Measurements from ENCODE around the gene PLA2G4C.

DNA sequence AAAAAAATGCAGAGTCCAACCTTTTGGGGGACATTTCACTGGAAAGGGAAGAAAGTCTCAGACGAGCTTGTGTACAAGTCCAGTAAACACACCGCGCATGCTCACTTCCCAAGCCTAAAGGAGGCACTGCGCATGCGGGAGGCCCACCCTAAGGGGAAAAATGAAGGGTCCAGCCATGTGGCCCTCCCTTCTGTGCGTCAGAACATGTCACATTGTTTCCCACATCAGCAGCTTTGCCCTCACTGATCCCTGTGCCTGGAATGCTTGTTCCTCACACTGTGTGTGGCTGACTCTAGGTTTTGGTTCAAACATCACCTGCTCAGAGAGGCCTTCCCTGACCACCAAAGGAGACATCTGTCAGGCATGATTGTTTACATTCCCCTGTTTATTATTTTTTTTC is 111.8 kb downstream of the PLA2G4C start:
- TF ChIP-seq GABPA (IDR thresholded peaks at IDR 0.05; ENCODE audit: borderline replicate concordance, insufficient read depth, low read length) (no peak), CHD2 (IDR thresholded peaks at IDR 0.05; ENCODE audit: low read length) (no peak), POLR2A (IDR thresholded peaks at IDR 0.05; ENCODE audit: control extremely low read depth in 1 of 2, low read depth in 2 of 2, low read length in 2 of 2) (no peak), SP1 (IDR thresholded peaks at IDR 0.05; ENCODE audit: low read depth, low read length) (no peak)
- TF ChIP-seq, protein P1, sequence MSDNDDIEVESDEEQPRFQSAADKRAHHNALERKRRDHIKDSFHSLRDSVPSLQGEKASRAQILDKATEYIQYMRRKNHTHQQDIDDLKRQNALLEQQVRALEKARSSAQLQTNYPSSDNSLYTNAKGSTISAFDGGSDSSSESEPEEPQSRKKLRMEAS (IDR thresholded peaks at IDR 0.05) = no peak
- TF ChIP-seq, protein P2, sequence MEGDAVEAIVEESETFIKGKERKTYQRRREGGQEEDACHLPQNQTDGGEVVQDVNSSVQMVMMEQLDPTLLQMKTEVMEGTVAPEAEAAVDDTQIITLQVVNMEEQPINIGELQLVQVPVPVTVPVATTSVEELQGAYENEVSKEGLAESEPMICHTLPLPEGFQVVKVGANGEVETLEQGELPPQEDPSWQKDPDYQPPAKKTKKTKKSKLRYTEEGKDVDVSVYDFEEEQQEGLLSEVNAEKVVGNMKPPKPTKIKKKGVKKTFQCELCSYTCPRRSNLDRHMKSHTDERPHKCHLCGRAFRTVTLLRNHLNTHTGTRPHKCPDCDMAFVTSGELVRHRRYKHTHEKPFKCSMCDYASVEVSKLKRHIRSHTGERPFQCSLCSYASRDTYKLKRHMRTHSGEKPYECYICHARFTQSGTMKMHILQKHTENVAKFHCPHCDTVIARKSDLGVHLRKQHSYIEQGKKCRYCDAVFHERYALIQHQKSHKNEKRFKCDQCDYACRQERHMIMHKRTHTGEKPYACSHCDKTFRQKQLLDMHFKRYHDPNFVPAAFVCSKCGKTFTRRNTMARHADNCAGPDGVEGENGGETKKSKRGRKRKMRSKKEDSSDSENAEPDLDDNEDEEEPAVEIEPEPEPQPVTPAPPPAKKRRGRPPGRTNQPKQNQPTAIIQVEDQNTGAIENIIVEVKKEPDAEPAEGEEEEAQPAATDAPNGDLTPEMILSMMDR (IDR thresholded peaks at IDR 0.05; ENCODE audit: control extremely low read depth in 1 of 3, insufficient read depth in 1 of 3, low read depth in 1 of 3, low read length in 3 of 3) = no peak
